HL-60 (cell line): ENCODE data around the gene SLC26A8.

Source experiments
- GABPA ChIP-seq: IDR thresholded peaks from 2 replicates; pipeline ENCODE4 v1.6.1; 2012; ENCODE audit warnings: low read depth
- POLR2AphosphoS5 ChIP-seq: IDR thresholded peaks from 2 replicates; pipeline ENCODE4 v1.6.1; 2012; ENCODE audit warnings: low read depth
- SPI1 ChIP-seq: IDR thresholded peaks from 2 replicates; pipeline ENCODE4 v1.6.1; 2012; ENCODE audit warnings: low read depth, mild to moderate bottlenecking, borderline replicate concordance
- TF ChIP-seq, protein P1 (sequence below): IDR thresholded peaks from one replicate; pipeline ENCODE4 v1.5.1; 2011; ENCODE audit warnings: low read length, control low read depth, inconsistent platforms; ENCODE audit not compliant: insufficient read depth
- TF ChIP-seq, protein P2 (sequence below): IDR thresholded peaks from 2 replicates; pipeline ENCODE4 v1.6.1; 2012; ENCODE audit warnings: low read depth; ENCODE audit not compliant: insufficient replicate concordance

GRCh38 chr6:36018339-36018738 lies 6.1 kb downstream of the SLC26A8 start:
- TF ChIP-seq, protein P1, sequence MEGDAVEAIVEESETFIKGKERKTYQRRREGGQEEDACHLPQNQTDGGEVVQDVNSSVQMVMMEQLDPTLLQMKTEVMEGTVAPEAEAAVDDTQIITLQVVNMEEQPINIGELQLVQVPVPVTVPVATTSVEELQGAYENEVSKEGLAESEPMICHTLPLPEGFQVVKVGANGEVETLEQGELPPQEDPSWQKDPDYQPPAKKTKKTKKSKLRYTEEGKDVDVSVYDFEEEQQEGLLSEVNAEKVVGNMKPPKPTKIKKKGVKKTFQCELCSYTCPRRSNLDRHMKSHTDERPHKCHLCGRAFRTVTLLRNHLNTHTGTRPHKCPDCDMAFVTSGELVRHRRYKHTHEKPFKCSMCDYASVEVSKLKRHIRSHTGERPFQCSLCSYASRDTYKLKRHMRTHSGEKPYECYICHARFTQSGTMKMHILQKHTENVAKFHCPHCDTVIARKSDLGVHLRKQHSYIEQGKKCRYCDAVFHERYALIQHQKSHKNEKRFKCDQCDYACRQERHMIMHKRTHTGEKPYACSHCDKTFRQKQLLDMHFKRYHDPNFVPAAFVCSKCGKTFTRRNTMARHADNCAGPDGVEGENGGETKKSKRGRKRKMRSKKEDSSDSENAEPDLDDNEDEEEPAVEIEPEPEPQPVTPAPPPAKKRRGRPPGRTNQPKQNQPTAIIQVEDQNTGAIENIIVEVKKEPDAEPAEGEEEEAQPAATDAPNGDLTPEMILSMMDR, result no peak
- TF ChIP-seq POLR2AphosphoS5 (peak; percentile 29; the same call in 1 of the 2 replicates), GABPA (no peak), SPI1 (peak; percentile 77; the same call in 1 of the 2 replicates)
- TF ChIP-seq, protein P2, sequence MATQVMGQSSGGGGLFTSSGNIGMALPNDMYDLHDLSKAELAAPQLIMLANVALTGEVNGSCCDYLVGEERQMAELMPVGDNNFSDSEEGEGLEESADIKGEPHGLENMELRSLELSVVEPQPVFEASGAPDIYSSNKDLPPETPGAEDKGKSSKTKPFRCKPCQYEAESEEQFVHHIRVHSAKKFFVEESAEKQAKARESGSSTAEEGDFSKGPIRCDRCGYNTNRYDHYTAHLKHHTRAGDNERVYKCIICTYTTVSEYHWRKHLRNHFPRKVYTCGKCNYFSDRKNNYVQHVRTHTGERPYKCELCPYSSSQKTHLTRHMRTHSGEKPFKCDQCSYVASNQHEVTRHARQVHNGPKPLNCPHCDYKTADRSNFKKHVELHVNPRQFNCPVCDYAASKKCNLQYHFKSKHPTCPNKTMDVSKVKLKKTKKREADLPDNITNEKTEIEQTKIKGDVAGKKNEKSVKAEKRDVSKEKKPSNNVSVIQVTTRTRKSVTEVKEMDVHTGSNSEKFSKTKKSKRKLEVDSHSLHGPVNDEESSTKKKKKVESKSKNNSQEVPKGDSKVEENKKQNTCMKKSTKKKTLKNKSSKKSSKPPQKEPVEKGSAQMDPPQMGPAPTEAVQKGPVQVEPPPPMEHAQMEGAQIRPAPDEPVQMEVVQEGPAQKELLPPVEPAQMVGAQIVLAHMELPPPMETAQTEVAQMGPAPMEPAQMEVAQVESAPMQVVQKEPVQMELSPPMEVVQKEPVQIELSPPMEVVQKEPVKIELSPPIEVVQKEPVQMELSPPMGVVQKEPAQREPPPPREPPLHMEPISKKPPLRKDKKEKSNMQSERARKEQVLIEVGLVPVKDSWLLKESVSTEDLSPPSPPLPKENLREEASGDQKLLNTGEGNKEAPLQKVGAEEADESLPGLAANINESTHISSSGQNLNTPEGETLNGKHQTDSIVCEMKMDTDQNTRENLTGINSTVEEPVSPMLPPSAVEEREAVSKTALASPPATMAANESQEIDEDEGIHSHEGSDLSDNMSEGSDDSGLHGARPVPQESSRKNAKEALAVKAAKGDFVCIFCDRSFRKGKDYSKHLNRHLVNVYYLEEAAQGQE, result peak; percentile 48
